ENCODE results near the gene AKAP11.

- TF ChIP-seq CTCF (IDR thresholded peaks at IDR 0.05; ENCODE audit: low read length) (no peak), EZH2 (optimal IDR thresholded peaks at IDR 0.05; ENCODE audit: low read depth, low read length) (no peak)
These were observed 5.5 kb upstream of the AKAP11 start for GRCh38 chr13:42266473-42266872.
